Stimulated activated naive CD8-positive, alpha-beta T cell treated with anti-CD3 and anti-CD28 coated beads, Interleukin-15, Interleukin-2, amounts not matched to agents 100 ng/mL and 50 ng/mL, for 24 hours (primary cell): ENCODE measurements around the gene WIPF3.

Experiments used
- H3K27ac Mint-ChIP-seq: one replicate; pipeline ENCODE4 v1.8.0; 2021; ENCODE audit warnings: mild to moderate bottlenecking, mixed read lengths
- H3K27me3 Mint-ChIP-seq: one replicate; pipeline ENCODE4 v1.8.0; 2021; ENCODE audit warnings: mixed read lengths
- H3K36me3 Mint-ChIP-seq: one replicate; pipeline ENCODE4 v1.8.0; 2021; ENCODE audit warnings: low read depth, mixed read lengths
- H3K4me1 Mint-ChIP-seq: one replicate; pipeline ENCODE4 v1.8.0; 2021; ENCODE audit warnings: low read depth, mixed read lengths
- H3K4me3 Mint-ChIP-seq: one replicate; pipeline ENCODE4 v1.8.0; 2021; ENCODE audit warnings: mild to moderate bottlenecking, mixed read lengths
- H3K9me3 Mint-ChIP-seq: one replicate; pipeline ENCODE4 v1.8.0; 2021; ENCODE audit warnings: mixed read lengths

Gene WIPF3, protein sequence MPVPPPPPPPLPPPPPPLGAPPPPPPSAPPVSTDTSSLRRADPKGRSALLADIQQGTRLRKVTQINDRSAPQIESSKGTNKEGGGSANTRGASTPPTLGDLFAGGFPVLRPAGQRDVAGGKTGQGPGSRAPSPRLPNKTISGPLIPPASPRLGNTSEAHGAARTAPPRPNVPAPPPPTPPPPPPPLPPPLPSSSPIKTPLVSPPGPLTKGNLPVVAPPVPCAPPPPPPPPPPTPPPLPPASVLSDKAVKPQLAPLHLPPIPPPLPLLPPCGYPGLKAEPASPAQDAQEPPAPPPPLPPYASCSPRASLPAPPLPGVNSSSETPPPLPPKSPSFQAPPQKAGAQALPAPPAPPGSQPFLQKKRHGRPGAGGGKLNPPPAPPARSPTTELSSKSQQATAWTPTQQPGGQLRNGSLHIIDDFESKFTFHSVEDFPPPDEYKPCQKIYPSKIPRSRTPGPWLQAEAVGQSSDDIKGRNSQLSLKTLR

GRCh38 chr7:29806208-29806994 is at the start of gene WIPF3:
Gene WIPF3 (plus strand): TSS chr7:29806508. CDS start chr7:29834725, 28,217 bp downstream.
- Mint-ChIP-seq H3K27me3 (peaks cover 83% of the 10 kb centered on the region), H3K36me3 (no peaks in the 10 kb centered on the region), H3K9me3 (no peaks in the 10 kb centered on the region), H3K4me1 (peaks cover 6% of the 10 kb centered on the region), H3K4me3 (peak within 1 kb of the TSS; percentile 33), H3K27ac (no peak within 1 kb of the TSS)

DNA sequence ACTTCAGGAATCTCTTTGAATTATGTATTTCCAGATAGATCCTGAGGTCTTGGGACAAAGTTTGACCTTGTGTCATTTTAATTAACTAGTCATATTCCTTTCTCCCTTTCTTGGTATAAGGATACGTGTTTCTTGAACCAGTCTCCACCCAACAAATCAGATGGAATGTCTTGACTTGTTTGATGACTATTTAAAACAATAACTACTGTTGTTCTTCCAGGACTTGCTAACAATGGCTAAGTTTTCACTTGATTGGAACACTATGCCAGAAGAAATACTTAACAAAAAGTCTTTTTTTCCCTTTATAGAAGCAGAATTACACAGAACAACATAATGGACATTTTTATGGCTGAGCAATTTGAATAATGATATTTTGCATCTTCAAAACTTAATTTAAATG is 43.0 kb upstream of the WIPF3 start:
- no peak overlapping the region for H3K27ac Mint-ChIP-seq
- H3K27me3 Mint-ChIP-seq, result peaks cover 10% of the 10 kb centered on the region
- no peaks in the 10 kb centered on the region for H3K36me3 Mint-ChIP-seq
- no peaks in the 10 kb centered on the region for H3K9me3 Mint-ChIP-seq
- H3K4me1 Mint-ChIP-seq, result no peaks in the 10 kb centered on the region
- H3K4me3 Mint-ChIP-seq, result no peak overlapping the region

DNA sequence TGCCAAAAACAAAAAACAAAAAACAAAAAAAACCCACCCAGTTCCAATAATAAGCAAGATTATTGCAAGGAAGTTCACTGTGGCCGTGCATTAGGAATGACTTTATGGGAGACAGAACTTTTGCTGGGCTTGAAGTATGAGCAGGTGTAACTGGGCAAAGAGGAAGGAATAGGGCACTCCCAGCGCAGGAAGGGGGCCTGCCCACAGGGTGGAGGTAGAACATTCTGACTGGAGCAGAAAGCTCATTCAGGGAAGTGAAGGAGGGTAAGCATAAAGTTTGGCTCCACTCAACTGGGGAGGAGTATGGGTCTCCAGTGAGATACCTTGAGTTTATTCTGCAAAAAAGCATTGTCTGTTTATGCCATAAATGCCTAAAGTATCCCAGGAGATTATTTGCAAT is 42.1 kb upstream of the WIPF3 start:
- no peaks in the 10 kb centered on the region for H3K4me1 Mint-ChIP-seq
- H3K27ac Mint-ChIP-seq, result no peak overlapping the region
- H3K4me3 Mint-ChIP-seq, result no peak overlapping the region
- H3K27me3 Mint-ChIP-seq, result peaks cover 15% of the 10 kb centered on the region
- no peaks in the 10 kb centered on the region for H3K9me3 Mint-ChIP-seq
- no peaks in the 10 kb centered on the region for H3K36me3 Mint-ChIP-seq

- Mint-ChIP-seq H3K4me3 (no peak overlapping the region), H3K27me3 (peaks cover 15% of the 10 kb centered on the region), H3K36me3 (no peaks in the 10 kb centered on the region), H3K4me1 (no peaks in the 10 kb centered on the region), H3K9me3 (no peaks in the 10 kb centered on the region), H3K27ac (no peak overlapping the region)
Observed at GRCh38 chr7:29765490-29765889, 40.8 kb upstream of the WIPF3 start.

DNA sequence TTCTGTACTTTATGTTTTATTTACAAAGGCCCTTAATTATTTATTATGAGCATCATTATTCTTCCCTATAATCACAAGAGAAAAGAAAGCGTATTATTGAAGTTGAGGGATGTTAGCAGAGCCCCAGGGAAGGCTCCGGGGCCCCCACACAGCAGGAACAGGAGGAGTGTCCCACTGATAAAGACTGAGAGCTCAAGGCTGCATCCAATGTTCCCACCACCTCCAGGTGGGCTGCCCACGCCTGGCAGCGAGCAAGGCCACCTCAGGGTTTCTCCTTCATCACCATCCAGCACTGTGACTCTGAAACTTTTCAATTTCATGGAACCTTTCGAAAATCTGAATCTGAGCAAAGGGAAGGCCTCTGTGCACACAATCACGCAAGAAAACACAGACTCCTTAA is 35.9 kb upstream of the WIPF3 start:
- Mint-ChIP-seq H3K27me3 (peaks cover 15% of the 10 kb centered on the region), H3K9me3 (no peaks in the 10 kb centered on the region), H3K36me3 (no peaks in the 10 kb centered on the region), H3K4me3 (no peak overlapping the region), H3K4me1 (no peaks in the 10 kb centered on the region), H3K27ac (no peak overlapping the region)

DNA sequence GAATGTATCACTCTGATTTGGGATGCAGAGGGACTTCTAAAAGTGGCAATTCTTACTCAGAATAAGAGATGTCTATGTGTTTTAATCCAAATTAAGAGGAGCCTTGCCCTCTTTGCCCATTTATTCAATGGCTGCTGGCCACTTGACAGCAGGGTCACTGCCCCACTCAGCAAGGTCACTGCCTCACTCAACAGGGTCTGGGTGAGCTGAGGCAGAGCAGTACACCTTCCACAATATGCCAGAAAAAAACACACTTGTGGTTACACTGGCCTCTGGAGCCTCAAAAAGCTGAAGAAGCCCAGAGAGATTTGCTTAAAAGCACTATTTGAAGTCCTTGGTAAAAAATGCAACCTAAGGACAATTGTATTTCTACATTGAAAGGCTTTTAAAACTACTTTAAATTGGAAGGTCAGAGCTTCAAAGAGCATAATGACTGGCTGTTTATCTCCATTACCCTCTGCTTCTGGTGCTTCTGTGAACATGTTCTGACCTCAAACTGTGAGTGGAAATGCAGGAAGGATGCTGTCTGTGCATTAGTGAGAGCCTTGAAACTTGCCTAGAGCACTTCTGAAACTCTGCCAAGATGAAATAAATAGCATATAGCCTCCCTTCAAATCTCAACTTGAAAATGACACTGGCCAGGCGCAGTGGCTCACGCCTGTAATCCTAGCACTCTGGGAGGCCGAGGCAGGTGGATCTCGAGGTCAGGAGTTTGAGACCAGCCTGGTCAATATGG is 35.1 kb upstream of the WIPF3 start:
- H3K4me3 Mint-ChIP-seq, result no peak overlapping the region
- H3K27ac Mint-ChIP-seq, result no peak overlapping the region
- no peaks in the 10 kb centered on the region for H3K4me1 Mint-ChIP-seq
- peaks cover 14% of the 10 kb centered on the region for H3K27me3 Mint-ChIP-seq
- H3K9me3 Mint-ChIP-seq, result no peaks in the 10 kb centered on the region
- H3K36me3 Mint-ChIP-seq, result no peaks in the 10 kb centered on the region

DNA sequence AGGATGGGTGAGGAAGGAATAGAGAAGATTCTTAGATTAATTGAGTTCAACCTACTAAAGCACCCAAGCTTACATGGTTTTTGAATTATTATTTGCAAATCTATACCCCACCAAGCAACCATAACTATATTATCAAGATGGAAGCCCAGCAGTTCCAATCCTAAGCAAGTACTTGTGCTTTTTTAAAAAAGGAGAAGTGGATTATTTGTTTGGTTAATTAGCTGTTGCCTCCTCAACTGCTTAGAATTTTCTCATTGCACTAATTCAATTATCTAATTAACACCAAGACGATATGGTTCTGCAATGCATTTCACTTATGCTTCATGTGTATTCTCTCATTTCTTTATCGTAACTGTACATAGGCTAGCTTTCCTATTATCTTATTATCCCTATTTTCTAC is 27.3 kb upstream of the WIPF3 start:
- H3K9me3 Mint-ChIP-seq, result no peaks in the 10 kb centered on the region
- H3K27me3 Mint-ChIP-seq, result peaks cover 38% of the 10 kb centered on the region
- no peak overlapping the region for H3K27ac Mint-ChIP-seq

GRCh38 chr7:29780346-29780745 is 26.0 kb upstream of the WIPF3 start:
- H3K27ac Mint-ChIP-seq, result no peak overlapping the region
- no peaks in the 10 kb centered on the region for H3K9me3 Mint-ChIP-seq
- H3K27me3 Mint-ChIP-seq, result peaks cover 34% of the 10 kb centered on the region
- H3K36me3 Mint-ChIP-seq, result no peaks in the 10 kb centered on the region
- H3K4me1 Mint-ChIP-seq, result no peaks in the 10 kb centered on the region
- no peak overlapping the region for H3K4me3 Mint-ChIP-seq

More for the DNA sequence above, 27.3 kb upstream of the WIPF3 start:
- no peak overlapping the region for H3K4me3 Mint-ChIP-seq
- no peaks in the 10 kb centered on the region for H3K4me1 Mint-ChIP-seq
- H3K36me3 Mint-ChIP-seq, result no peaks in the 10 kb centered on the region

- Mint-ChIP-seq H3K27me3 (peaks cover 12% of the 10 kb centered on the region), H3K4me1 (no peaks in the 10 kb centered on the region), H3K4me3 (no peak overlapping the region)
Observed at GRCh38 chr7:29783671-29784070, 22.6 kb upstream of the WIPF3 start.

DNA sequence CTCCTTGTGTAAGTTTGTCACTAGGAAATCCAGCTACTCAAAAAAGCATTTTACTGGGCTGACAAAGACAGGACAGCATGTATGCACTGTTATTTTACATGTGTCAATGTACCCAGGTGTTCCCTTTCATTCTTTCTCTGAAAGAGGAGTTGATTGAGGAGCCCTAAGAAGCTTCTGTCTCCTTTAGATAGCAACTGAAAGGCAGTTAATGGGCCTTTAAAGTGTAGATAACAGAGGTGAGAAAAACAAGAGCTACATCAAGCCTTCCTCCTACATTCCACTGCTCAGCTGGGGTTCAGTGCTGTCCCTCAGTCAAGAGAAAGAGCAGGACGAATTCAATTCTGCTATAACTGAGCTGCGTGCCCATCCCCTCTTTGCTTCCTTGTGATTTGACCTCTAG is 12.8 kb upstream of the WIPF3 start:
- Mint-ChIP-seq H3K9me3 (no peaks in the 10 kb centered on the region), H3K4me3 (no peak overlapping the region), H3K27ac (no peak overlapping the region), H3K4me1 (no peaks in the 10 kb centered on the region), H3K27me3 (peaks cover 5% of the 10 kb centered on the region), H3K36me3 (no peaks in the 10 kb centered on the region)

More at GRCh38 chr7:29783671-29784070, 22.6 kb upstream of the WIPF3 start:
- no peak overlapping the region for H3K27ac Mint-ChIP-seq
- H3K36me3 Mint-ChIP-seq, result no peaks in the 10 kb centered on the region
- H3K9me3 Mint-ChIP-seq, result no peaks in the 10 kb centered on the region

- Mint-ChIP-seq H3K36me3 (no peaks in the 10 kb centered on the region), H3K27ac (no peak overlapping the region), H3K4me3 (no peak overlapping the region), H3K4me1 (no peaks in the 10 kb centered on the region), H3K9me3 (no peaks in the 10 kb centered on the region), H3K27me3 (peaks cover 5% of the 10 kb centered on the region)
Observed at GRCh38 chr7:29794959-29795629, 11.2 kb upstream of the WIPF3 start.

GRCh38 chr7:29795696-29796580 is 10.4 kb upstream of the WIPF3 start:
- H3K27ac Mint-ChIP-seq, result no peak overlapping the region

GRCh38 chr7:29797112-29797944 is 9.0 kb upstream of the WIPF3 start:
- Mint-ChIP-seq H3K4me1 (no peaks in the 10 kb centered on the region), H3K36me3 (no peaks in the 10 kb centered on the region), H3K27ac (no peak overlapping the region), H3K27me3 (peaks cover 16% of the 10 kb centered on the region), H3K4me3 (no peak overlapping the region), H3K9me3 (no peaks in the 10 kb centered on the region)

More at GRCh38 chr7:29795696-29796580, 10.4 kb upstream of the WIPF3 start:
- Mint-ChIP-seq H3K9me3 (no peaks in the 10 kb centered on the region), H3K27me3 (peaks cover 9% of the 10 kb centered on the region), H3K36me3 (no peaks in the 10 kb centered on the region), H3K4me1 (no peaks in the 10 kb centered on the region), H3K4me3 (no peak overlapping the region)
